GM21825 (cell line): Measurements from ENCODE around the gene NLRP6.

Experiments used
- ATAC-seq: cut with Tn5 transposase; IDR thresholded peaks from one replicate; pipeline ENCODE4 v1.9.1; 2021; ENCODE audit warnings: mild to moderate bottlenecking, moderate library complexity; ENCODE audit not compliant: unreplicated experiment

Gene NLRP6

DNA sequence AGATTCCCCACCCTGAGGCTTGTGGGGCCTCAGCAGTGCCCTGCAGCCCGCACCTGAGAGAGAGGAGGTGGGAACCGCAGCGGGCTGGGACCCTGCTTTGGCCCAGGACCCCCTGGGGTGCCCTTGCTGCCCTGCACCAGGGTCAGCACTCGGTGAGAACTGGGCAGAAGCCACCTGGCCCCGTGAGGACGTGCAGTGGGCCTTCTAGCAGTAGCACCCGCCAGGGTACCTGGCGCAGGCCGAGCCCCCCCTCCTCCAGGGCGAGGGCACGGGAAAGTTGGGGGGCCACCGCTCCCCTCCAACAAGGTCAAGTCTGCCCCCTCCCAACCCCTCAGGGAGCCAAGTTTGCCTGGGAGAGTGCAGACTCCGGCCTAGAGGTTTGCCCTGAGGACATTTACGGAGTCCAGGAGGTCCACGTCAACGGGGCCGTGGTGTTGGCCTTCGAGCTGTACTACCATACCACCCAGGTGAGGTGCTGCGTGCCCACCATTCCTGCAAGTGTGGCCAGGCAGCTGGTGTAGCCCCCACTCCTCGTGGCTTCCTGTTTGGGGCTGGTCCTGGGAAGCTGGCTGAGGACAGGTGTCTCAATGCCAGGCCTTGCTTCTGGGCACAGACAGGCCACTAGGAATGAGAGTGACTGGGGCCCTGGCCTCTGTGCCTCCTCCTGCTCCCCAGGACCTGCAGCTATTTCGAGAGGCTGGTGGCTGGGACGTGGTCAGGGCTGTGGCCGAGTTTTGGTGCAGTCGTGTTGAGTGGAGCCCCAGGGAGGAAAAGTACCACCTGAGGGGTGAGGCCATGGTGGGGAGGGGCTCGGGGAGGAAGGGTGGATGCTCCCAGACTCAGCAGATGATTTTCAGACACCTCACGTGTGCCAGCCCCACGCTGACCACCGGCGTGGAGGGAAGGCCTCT is 14.3 kb downstream of the NLRP6 start:
- no peak for ATAC-seq

DNA sequence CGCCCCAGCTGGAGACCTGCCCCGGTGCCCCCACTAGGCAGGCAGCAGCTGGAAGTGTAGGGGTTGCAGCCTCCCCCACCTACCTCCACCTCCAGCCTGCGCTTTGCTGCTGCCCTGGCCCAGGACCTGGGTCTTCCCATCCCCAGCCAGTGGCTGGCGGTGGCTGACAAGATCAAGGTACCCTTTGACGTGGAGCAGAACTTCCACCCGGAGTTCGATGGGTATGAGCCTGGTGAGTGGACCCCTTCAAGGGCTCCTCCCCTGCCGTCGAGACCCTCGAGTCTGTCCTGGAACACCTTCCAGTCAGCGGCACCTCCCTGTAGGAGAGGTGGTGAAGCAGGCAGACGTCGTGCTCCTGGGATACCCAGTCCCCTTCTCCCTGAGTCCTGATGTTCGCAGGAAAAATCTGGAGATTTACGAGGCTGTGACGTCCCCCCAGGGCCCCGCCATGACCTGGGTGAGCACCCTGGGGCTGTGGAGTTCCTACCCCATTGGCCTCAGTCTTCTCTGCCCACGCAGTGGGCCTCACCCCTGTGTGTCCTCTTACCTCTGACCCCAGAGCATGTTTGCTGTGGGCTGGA is 15.2 kb downstream of the NLRP6 start:
- ATAC-seq, result no peak

DNA sequence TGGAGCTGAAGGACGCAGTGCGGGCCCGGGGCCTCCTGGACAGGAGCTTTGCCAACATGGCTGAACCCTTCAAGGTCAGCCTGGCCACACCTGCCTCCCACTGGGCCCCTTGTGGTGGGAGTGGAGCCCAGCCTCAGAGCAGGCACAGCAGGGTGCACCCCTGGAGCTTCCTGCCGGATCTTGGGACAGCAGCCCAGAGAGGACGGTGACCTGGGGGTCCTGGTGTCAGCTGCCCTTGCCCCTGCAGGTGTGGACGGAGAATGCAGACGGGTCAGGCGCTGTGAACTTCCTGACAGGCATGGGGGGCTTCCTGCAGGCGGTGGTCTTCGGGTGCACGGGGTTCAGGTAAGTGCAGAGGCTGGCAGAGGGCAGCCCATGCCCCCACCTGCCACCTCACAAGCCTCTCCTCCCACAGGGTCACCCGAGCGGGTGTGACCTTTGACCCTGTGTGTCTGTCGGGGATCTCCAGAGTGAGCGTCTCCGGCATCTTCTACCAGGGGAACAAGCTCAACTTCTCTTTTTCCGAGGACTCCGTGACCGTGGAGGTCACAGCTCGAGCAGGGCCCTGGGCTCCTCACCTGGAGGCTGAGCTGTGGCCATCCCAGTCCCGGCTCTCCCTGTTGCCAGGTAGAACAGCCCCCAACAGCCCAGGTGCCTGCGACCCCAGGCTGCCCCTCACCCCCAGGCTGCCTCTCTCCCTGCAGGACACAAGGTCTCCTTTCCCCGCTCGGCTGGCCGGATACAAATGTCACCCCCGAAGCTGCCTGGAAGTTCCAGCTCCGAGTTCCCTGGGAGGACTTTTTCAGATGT is 15.8 kb downstream of the NLRP6 start:
- ATAC-seq, result no peak

DNA sequence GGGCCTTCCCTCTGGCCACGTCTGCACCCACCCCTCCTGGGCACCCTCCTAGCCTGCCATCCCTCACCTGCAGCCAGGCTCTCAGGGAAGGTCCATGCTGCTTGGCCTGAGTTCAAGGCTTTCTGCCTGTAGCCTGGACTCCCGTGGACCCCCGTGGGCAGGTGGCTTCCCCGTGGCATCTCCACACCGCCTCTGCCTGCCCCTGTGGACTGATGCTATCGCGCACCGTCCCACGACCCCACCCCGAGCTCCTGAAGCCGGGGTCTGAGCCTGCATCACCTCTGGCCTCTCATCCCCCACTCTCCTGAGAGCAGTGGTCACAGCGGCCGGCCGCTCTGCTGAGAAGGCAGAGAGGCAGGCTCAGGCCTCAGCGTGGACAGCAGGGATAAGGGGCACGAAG is 16.6 kb downstream of the NLRP6 start:
- ATAC-seq, result no peak

DNA sequence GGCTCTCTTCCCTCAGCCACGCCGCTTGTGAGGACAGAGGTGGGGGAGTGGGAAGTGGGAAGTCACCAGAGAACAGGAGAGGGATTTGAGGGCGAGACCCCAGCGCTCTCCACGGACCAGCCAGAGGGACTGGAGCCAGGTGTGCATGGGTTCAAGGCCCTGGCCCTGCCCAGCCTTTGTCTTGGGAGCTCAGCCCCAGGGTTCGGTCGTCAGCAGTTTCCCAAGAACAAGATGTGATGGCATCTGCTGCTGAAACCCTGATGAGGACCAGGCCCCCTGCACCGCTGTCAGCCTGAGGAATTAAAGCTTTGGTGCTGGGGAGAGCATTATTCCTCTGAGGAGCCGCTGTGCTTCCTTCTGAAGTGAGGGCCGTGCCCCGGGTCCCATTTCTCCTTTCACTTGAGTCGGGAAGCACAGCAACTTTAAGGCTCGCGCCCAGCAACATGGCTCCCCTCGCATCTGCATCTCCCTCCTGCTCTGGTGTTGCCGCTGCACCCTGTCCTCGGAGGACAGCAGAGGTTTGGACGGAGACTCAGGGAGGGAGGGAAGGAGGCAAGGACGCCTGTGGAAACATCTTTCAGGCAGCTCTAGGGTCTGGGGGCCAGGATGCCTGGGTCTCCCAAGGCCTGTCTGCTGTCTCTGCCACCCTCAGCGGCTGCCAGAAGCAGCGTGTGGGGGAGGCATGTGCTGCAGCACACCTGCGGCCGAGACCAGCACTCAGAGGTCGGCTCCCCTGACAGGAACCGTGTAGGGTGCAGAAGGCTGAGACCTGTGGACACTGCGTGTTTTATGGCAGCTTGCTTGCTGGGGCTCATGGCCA is 17.4 kb downstream of the NLRP6 start:
- no peak for ATAC-seq

DNA sequence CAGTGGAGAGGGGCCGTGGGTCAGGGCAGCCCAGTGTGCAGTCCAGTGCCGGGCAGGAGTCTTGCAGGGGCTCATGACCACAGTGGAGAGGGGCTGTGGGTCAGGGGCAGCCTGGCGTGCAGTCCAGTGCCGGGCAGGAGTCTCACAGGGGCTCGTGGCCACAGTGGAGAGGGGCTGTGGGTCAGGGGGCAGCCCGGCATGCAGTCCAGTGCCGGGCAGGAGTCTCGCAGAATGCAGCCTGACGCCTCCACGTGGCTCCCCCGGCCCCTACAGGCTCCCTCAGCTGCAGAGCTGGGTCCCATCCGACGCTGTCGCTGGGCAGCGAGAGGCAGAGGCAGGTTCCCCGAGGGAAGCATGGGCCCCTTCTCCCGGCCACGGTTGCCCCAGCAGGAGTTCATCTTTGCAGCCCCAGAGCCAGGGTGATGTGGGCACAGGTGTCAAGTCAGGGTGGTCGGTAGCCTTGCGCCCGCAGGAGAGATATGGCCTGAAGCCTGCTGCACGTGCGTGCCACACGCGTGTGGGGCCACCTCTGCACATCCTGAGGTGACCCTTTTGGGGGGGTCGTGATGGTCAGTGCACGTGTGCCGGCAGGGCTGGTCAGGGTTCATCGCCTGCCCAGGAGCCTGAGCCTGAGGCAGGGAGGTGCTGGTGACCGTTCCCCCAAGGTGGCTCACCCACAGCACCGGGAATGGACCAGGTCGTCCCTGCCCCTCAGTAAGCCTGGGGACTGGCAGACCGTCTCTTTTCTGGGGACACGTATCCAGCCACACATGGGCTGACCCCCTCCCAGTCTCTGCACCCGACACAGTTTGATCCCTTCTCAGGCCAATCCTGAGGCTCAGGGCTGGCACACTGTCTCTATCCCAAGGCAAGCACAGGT is 18.2 kb downstream of the NLRP6 start:
- ATAC-seq, result no peak

DNA sequence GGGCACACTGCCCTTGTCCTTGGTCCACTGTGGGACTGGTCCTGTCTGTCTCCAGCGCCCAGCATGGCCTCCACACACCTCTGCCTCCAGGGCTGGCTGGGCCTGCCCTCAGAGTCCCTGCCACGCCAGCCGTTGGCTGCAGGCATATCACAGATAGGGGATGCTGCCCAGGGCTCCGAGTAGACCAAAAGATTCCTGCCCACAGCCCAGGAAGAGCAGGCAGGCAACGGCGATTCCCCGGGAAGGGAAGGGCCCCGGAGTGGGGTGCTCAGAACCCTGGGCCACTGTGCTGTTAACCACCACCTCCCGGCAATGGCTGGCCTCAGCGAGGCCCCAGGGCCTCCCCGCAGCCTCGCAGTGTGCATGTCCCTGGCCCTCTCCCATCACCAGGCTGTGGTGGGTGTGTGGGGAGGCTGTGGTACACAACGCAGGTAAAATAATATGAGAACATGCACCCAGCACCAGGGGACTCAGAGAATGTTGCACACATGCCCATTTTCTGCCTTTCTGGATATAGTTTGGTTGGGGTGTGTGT is 18.9 kb downstream of the NLRP6 start:
- no peak for ATAC-seq

DNA sequence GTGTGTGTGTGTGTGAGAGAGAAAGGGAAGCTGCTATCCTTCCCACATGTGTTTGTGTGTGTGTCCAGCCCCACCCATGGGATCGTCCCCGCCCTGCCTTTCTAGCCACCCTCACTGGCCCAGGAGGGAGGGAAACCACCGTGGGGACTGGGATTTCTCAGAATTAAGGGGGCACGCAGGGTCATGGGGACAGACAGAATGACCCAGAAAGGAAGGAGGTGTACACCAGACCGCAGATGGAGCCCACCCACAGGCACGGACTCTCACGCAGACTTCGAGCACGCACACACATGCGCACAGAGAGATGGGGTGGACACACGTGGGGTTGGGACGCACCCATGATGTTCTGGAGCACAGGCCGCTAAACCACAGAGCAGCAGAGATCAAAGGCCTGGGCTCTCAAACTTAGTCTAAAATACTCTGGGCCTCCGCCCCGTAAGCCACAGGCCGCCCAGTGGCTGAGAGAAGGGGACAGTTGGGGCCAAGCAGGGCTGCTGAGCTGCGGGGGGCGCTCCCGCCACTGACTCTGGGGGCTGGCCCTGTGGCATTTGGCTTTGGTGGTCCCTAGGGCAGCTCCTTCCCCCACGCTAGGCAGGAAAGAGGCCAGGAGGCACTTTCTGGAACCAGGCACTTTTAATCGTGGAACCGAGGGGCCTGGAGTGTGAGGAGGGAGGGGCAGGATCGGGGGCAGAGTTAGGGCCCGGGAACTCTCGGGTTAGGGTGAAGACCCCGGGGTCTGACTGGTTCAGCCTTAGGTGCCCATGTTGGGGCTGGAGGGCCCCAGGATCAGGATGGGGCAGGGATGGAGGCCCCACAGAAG is 19.6 kb downstream of the NLRP6 start:
- ATAC-seq, result no peak

DNA sequence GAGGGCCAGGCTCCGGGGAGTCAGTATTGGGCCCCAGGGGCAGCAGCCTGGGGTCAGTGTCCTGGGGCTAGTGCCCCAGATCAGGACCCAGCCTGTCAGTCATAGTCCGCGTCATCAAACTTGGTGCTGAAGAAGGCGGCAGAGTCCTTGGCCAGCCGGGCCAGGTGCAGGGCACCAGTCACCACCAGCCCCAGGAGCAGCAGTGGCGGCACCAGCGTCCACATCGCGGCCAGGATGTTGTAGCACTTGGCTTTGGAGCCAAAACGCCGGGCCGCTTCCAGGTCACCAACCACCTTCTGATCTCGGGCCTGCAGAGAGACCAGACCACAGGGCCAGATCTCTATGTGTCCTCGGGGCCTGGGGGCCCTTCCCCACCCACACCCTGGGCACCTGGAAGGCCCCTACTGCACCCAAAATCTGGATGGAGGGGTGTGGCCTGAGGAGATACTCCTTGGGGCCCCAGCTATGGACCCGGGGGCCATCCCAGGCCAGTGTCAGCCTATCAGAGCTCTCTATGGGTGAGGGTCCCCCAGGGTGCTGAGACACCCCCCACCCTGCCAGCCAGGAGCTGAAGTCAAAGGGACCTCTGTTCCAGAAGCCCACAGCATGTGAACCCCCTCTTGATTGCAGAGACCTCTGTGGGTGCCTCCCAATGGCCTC is 20.3 kb downstream of the NLRP6 start:
- no peak for ATAC-seq

DNA sequence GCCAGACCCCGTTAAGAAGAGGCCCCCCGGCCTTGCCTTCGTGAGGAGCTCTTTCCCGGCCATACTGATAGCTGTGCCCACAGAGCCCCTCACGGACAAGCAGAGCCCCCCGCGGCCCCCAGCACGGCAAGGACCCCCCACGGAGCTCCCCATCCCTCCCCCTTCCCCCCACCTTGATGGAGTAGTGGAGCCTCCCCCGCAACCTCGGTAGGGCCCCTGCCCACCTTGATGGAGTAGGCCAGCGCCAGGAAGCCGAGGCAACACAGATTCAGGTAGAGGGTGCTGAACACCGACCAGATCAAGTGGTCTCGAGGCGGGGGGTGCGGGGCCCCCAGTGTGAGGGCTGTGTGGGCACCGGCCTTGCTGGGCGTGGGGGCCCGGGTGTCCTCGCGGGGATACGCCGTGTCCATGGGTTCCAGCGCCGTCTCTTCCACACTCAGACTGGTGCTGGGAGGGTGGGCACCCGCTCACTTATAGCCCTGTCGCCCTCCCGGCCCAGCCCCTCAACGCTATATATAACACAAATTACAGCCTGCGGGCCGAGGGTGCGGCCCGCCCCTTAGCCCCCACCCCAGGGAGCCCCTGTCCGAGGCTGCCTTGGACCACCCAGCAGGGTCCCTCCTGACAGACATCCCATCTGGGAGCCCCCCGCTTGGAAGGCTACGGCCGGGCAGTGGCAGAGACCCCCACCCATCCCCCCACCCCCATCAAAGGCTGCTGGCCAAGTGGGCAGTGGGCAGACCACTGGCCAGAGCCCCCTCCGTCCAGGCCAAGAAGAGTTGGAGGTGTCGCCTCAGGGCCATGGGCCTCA is 21.1 kb downstream of the NLRP6 start, which contains the start of gene IFITM5:
IFITM5 (minus strand) TSS at position 446 of the 811 bp plus-strand sequence; CDS start at position 410, 36 bp downstream.
- ATAC-seq, result no peak

DNA sequence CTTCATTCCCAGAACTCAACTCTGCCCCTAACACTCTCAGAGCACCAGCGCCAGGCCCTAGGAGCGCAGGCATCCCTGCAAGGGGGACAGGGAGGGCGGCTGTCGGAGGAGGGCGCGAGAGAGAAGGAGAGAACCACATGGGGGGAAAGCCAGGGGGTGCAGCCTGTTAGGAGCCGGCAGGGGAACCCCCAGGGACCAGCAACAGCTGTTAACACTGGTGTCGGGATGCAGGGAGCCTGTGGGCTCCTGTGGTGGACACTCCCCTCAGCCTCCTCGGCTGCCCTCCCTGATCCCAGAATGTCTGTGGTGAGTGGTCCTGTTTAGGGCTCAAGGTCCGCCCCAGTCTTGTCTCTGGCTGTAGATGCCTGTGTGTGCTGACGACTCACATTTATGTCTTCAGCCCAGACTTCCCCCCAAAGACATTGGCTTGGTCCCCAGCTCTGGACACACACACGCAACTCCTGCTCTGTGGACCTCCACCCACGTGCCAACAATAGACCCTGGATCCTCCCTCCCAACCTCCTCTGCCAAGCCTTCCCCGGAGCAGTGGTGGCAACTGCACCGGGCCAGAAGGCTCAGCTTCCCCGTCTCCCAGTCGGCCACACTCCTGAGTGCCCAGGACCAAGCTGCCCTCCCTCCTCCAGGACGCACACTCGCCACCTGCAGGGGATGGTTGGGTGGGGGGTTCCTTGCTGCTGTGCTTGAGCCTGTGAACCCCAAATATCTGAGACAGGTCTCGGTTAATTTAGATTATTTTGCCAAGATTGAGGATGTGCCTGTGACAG is 21.9 kb downstream of the NLRP6 start:
- ATAC-seq, result no peak

DNA sequence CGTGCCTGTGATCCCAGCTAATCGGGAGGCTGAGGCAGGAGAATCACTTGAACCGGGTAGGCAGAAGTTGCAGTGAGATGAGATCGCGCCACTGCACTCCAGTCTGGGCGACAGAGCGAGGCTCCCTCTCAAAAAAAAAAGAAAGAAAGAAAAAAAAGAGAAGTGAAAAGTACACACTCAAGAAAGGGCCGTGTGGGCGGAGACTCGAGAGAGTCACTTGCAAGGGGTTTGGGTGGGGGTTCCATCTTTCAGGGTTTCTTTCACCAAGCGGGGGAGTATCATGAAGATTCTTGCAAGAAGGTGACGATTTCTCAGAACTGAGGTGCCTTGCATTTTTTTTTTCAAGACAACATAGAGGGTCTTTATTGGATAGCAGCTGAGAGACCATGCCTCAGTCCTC is 25.2 kb downstream of the NLRP6 start:
- ATAC-seq, result no peak

DNA sequence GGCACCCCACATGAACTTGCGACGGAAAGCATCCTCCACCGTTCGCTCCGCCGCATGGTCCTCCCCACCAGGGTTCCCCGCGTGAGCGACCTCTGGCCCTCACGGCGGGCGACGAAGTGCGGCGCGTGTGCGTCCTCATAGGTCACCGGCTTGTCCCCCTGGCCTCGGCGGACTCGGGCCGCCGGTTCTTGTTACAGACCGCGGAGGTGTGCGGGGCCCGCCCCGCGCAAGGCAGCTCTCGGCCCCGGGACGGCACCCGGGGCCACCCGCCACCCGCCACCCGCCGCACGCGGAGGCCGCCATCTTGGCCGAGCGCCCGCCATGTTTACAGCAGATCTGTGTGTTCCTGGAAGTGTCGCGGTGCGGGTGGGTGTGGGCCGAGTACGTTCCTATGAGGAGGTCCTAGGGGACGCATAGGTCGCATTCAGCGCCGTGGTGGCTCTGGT is 25.9 kb downstream of the NLRP6 start:
- no peak for ATAC-seq

DNA sequence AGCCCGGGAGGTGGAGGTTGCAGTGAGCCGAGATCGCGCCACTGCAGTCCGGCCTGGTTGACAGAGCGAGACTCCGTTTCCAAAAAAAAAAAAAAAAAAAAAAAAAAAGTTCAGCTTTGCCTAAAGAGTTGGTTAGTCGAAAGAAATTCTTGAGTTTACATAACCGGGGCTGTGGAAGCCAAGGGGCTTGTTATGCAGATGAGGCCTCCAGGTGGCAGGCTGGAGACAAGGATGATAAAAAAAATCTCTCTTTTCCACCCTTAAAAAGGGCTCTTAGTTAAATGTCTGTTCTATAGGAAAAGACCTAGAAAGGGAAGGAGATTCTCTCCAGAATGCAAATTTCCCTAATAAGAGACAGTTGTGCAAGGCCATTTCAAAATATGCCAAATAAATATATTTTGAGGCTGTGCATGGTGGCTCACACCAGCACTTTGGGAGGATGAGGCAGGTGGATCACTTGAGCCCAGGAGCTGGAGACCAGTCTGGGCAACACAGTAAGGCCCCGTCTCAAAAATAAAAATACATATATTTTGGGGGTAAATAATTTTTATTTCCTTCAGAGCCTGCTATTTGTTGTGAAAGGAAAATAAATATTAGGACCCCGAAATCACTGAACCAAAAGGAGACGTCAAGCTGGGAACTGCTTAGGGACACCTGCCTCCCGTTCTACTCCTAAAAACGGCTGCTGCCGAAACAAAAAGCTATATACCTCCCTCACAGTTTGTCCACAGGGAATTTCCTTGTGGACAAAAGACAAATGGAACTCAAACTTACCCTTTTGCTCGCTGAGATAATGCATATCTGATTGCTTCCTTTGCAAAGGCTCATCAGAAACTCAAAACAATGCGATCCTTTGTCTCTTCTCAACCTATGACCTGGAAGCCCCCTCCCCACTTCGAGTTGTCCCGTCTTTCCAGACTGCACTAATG is 27.0 kb downstream of the NLRP6 start:
- ATAC-seq, result no peak

DNA sequence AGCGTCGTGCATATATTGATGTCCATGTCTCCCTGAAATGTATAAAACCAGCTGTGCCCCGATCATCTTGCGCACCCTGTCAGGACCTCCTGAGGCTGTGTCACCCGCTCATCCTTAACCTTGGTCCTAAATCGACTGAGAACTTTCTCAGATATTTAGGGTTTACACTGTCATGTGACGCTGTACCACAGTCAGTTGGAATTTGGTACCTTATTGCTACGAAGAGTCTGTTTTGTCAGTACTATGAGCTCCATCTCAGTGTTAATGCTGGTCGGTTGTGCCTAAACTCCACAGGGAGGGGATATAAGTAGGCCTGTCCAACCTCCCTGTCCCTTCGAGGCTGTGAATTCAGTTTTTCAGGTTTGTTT is 27.6 kb downstream of the NLRP6 start:
- ATAC-seq, result no peak
